HG02852 (cell line): ENCODE data around the gene ARF6.
"Not testable (repeated sequence)": the region's sequence is repeated elsewhere in the genome, so short reads cannot be mapped to it uniquely, and the experiment has no call there.

Experiments
- ATAC-seq: cut with Tn5 transposase; IDR thresholded peaks from one replicate; pipeline ENCODE4 v1.9.1; 2021; ENCODE audit warnings: mild to moderate bottlenecking, moderate library complexity; ENCODE audit not compliant: unreplicated experiment

ARF6 gene

GRCh38 chr14:49902679-49903246 is 9.9 kb downstream of the ARF6 start:
- not testable (repeated sequence) for ATAC-seq

GRCh38 chr14:49904270-49904669 is 11.4 kb downstream of the ARF6 start:
- no peak for ATAC-seq

- no peak for ATAC-seq
Observed at GRCh38 chr14:49905989-49906388, 13.1 kb downstream of the ARF6 start.

- no peak for ATAC-seq
Observed at GRCh38 chr14:49907186-49907585, 14.3 kb downstream of the ARF6 start.

- ATAC-seq, result no peak
Observed at GRCh38 chr14:49908433-49908782, 15.5 kb downstream of the ARF6 start.

- ATAC-seq, result no peak
Observed at GRCh38 chr14:49909016-49909415, 16.1 kb downstream of the ARF6 start.

GRCh38 chr14:49915085-49915484 is 22.2 kb downstream of the ARF6 start:
- ATAC-seq, result no peak

GRCh38 chr14:49918706-49919105 is 25.8 kb downstream of the ARF6 start:
- no peak for ATAC-seq

- ATAC-seq, result no peak
Observed at GRCh38 chr14:49919825-49920659, 27.2 kb downstream of the ARF6 start.

GRCh38 chr14:49920935-49921334 is 28.1 kb downstream of the ARF6 start:
- ATAC-seq, result no peak

- ATAC-seq, result no peak
Observed at GRCh38 chr14:49921401-49921800, 28.5 kb downstream of the ARF6 start.

GRCh38 chr14:49923442-49923841 is 30.6 kb downstream of the ARF6 start:
- no peak for ATAC-seq

- no peak for ATAC-seq
Observed at GRCh38 chr14:49923881-49924280, 31.0 kb downstream of the ARF6 start.

GRCh38 chr14:49924852-49925251 is 32.0 kb downstream of the ARF6 start:
- ATAC-seq, result no peak

- ATAC-seq, result no peak
Observed at GRCh38 chr14:49926803-49927202, 33.9 kb downstream of the ARF6 start.

- no peak for ATAC-seq
Observed at GRCh38 chr14:49928015-49928414, 35.1 kb downstream of the ARF6 start.

- no peak for ATAC-seq
Observed at GRCh38 chr14:49930720-49931119, 37.8 kb downstream of the ARF6 start.

- ATAC-seq, result no peak
Observed at GRCh38 chr14:49931523-49931922, 38.6 kb downstream of the ARF6 start.

GRCh38 chr14:49933128-49933527 is 40.2 kb downstream of the ARF6 start:
- no peak for ATAC-seq

- ATAC-seq, result no peak
Observed at GRCh38 chr14:49933704-49934103, 40.8 kb downstream of the ARF6 start.

- no peak for ATAC-seq
Observed at GRCh38 chr14:49934646-49935045, 41.8 kb downstream of the ARF6 start.

GRCh38 chr14:49935526-49935925 is 42.6 kb downstream of the ARF6 start:
- ATAC-seq, result no peak

GRCh38 chr14:49936246-49936645 is 43.4 kb downstream of the ARF6 start:
- not testable (repeated sequence) for ATAC-seq
